ENCODE results near the gene SERPINA1.

DNA sequence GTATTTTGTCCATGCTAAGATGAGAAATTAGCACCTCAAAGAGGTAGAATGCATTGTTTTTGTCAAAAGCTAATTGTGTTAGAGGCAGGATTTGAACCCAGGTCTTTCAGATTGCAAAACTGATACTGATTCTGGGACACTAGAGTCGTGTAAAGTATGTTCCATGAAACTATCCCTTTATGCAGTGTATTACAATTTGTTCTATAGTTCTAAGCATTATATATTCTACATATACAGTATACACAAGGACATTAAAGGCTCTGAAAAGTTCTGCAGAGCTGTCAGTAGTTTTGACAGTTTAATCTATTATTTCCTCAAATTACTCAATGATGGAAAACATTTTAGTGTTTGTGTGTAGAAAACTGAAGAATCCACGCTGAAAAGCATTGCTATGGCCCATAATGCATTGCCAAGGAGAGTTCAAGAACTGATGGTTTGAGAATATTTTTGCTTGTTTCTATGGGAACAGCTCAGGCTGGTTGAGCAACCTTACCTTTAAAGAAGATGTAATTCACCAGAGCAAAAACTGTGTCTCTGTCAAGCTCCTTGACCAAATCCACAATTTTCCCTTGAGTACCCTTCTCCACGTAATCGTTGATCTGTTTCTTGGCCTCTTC, 6.2 kb downstream of the SERPINA1 start:
- TF ChIP-seq, protein P1, sequence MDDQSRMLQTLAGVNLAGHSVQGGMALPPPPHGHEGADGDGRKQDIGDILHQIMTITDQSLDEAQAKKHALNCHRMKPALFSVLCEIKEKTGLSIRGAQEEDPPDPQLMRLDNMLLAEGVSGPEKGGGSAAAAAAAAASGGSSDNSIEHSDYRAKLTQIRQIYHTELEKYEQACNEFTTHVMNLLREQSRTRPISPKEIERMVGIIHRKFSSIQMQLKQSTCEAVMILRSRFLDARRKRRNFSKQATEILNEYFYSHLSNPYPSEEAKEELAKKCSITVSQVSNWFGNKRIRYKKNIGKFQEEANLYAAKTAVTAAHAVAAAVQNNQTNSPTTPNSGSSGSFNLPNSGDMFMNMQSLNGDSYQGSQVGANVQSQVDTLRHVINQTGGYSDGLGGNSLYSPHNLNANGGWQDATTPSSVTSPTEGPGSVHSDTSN (IDR thresholded peaks at IDR 0.05), result no peak
- TF ChIP-seq, protein P2, sequence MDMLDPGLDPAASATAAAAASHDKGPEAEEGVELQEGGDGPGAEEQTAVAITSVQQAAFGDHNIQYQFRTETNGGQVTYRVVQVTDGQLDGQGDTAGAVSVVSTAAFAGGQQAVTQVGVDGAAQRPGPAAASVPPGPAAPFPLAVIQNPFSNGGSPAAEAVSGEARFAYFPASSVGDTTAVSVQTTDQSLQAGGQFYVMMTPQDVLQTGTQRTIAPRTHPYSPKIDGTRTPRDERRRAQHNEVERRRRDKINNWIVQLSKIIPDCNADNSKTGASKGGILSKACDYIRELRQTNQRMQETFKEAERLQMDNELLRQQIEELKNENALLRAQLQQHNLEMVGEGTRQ (IDR thresholded peaks at IDR 0.05), result no peak
- TF ChIP-seq, protein P3, sequence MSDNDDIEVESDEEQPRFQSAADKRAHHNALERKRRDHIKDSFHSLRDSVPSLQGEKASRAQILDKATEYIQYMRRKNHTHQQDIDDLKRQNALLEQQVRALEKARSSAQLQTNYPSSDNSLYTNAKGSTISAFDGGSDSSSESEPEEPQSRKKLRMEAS (IDR thresholded peaks at IDR 0.05), result no peak
- TF ChIP-seq, protein P4, sequence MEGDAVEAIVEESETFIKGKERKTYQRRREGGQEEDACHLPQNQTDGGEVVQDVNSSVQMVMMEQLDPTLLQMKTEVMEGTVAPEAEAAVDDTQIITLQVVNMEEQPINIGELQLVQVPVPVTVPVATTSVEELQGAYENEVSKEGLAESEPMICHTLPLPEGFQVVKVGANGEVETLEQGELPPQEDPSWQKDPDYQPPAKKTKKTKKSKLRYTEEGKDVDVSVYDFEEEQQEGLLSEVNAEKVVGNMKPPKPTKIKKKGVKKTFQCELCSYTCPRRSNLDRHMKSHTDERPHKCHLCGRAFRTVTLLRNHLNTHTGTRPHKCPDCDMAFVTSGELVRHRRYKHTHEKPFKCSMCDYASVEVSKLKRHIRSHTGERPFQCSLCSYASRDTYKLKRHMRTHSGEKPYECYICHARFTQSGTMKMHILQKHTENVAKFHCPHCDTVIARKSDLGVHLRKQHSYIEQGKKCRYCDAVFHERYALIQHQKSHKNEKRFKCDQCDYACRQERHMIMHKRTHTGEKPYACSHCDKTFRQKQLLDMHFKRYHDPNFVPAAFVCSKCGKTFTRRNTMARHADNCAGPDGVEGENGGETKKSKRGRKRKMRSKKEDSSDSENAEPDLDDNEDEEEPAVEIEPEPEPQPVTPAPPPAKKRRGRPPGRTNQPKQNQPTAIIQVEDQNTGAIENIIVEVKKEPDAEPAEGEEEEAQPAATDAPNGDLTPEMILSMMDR (IDR thresholded peaks at IDR 0.05), result no peak
- TF ChIP-seq FOXS1 (CRISPR knock-in tag; IDR thresholded peaks at IDR 0.05) (no peak), CEBPB (IDR thresholded peaks at IDR 0.05) (no peak), SMC3 (IDR thresholded peaks at IDR 0.05) (no peak), POLR2A (IDR thresholded peaks at IDR 0.05; ENCODE audit: low read length) (no peak), CHD2 (IDR thresholded peaks at IDR 0.05; ENCODE audit: low read length, partially characterized antibody) (no peak), RCOR1 (IDR thresholded peaks at IDR 0.05; ENCODE audit: low read depth, low read length) (no peak), FOSL2 (IDR thresholded peaks at IDR 0.05) (no peak), FOSL2 (CRISPR knock-in tag; IDR thresholded peaks at IDR 0.05) (no peak), EP300 (IDR thresholded peaks at IDR 0.05) (no peak)
- TF ChIP-seq, protein P5, sequence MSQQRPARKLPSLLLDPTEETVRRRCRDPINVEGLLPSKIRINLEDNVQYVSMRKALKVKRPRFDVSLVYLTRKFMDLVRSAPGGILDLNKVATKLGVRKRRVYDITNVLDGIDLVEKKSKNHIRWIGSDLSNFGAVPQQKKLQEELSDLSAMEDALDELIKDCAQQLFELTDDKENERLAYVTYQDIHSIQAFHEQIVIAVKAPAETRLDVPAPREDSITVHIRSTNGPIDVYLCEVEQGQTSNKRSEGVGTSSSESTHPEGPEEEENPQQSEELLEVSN (IDR thresholded peaks at IDR 0.05; ENCODE audit: borderline replicate concordance, low read depth), result no peak
- TF ChIP-seq, protein P6, sequence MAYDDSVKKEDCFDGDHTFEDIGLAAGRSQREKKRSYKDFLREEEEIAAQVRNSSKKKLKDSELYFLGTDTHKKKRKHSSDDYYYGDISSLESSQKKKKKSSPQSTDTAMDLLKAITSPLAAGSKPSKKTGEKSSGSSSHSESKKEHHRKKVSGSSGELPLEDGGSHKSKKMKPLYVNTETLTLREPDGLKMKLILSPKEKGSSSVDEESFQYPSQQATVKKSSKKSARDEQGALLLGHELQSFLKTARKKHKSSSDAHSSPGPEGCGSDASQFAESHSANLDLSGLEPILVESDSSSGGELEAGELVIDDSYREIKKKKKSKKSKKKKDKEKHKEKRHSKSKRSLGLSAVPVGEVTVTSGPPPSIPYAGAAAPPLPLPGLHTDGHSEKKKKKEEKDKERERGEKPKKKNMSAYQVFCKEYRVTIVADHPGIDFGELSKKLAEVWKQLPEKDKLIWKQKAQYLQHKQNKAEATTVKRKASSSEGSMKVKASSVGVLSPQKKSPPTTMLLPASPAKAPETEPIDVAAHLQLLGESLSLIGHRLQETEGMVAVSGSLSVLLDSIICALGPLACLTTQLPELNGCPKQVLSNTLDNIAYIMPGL (CRISPR knock-in tag; IDR thresholded peaks at IDR 0.05; ENCODE audit: borderline replicate concordance), result no peak

All from A549 (cell line).